ENCODE measurements around the gene RIOK3. TPM values are rescaled to one million over a fixed set of nuclear protein-coding genes. Genes with fewer than 3 reads are reported as not detected.

RIOK3 gene
- total and polyA plus RNA-seq, 2 donors from 2014 or later = 30.1 to 64.9 TPM

DNA sequence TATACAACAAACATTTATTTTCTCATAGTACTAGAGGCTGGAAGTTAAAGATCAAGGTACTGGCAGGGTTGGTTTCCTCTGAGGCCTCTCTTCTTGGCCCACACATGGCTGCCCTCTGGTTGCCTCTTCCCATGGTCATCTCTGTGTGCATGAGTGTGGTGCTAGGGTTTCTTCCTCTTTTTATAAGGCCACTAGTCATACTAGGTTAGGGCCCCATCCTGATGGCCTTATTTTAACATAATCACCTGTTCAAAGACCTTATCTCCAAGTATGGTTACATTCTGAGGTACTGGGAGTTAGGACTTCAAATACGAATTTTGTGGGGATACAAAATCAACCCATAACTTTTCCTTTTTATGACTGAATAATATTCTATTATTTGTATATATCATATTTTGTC, 4.8 kb upstream of the RIOK3 start:
- Histone ChIP-seq H3K9ac (ENCODE audit: low read length in 3 of 3) (no peak overlapping the region), H3K9me3 (ENCODE audit: control insufficient read depth in 2 of 3, insufficient read depth in 1 of 3, low read length in 3 of 3) (no peaks in the 10 kb centered on the region), H3K4me1 (ENCODE audit: control insufficient read depth in 2 of 3, insufficient read depth in 2 of 3, low read depth in 1 of 3, low read length in 3 of 3) (peaks cover 0 to 8% (median 0%) of the 10 kb centered on the region in 3 donors), H3K36me3 (ENCODE audit: control insufficient read depth in 2 of 3, insufficient read depth in 3 of 3, low read length in 3 of 3) (no peaks in the 10 kb centered on the region), H3K27ac (ENCODE audit: low read depth in 2 of 2, low read length in 2 of 2) (no peak overlapping the region), H3K4me3 (ENCODE audit: low read length in 3 of 3) (no peak overlapping the region), H3K27me3 (ENCODE audit: control insufficient read depth, insufficient read depth, low read length) (no peaks in the 10 kb centered on the region)
- intact Hi-C loops (cut with DNase I) = no loop called here
- FAIRE-seq = no peak
- TF ChIP-seq, protein P1, sequence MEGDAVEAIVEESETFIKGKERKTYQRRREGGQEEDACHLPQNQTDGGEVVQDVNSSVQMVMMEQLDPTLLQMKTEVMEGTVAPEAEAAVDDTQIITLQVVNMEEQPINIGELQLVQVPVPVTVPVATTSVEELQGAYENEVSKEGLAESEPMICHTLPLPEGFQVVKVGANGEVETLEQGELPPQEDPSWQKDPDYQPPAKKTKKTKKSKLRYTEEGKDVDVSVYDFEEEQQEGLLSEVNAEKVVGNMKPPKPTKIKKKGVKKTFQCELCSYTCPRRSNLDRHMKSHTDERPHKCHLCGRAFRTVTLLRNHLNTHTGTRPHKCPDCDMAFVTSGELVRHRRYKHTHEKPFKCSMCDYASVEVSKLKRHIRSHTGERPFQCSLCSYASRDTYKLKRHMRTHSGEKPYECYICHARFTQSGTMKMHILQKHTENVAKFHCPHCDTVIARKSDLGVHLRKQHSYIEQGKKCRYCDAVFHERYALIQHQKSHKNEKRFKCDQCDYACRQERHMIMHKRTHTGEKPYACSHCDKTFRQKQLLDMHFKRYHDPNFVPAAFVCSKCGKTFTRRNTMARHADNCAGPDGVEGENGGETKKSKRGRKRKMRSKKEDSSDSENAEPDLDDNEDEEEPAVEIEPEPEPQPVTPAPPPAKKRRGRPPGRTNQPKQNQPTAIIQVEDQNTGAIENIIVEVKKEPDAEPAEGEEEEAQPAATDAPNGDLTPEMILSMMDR (IDR thresholded peaks at IDR 0.05; ENCODE audit: borderline replicate concordance, extremely low read depth, insufficient read depth) = no peak
- no peak for DNase-seq

DNA sequence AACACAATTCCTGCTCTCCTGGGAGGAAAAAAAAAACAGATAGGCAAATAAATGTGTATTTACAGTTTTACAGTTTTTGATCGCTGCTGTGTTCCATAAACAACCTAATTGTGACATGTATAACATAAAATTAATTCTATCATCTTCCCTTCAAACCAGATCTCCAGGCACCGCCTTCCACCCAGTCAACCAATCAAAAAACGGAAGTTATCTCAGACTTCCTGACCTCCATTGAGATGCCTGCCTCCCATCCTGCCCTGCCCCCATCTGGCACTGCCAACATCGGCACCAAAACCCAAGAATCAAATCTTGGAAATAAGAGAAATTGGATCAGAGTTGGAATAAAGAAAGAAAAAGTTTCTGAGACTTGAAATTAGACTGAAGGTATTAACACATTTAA, 3.1 kb upstream of the RIOK3 start:
- intact Hi-C loops (cut with DNase I) = no loop called here
- no peak overlapping the region for H3K27ac ChIP-seq (ENCODE audit: low read depth in 2 of 2, low read length in 2 of 2)
- H3K9ac ChIP-seq (ENCODE audit: low read length in 3 of 3) = no peak overlapping the region
- no peak overlapping the region for H3K4me3 ChIP-seq (ENCODE audit: low read length in 3 of 3)
- peaks cover 0 to 8% (median 0%) of the 10 kb centered on the region in 3 donors for H3K4me1 ChIP-seq (ENCODE audit: control insufficient read depth in 2 of 3, insufficient read depth in 2 of 3, low read depth in 1 of 3, low read length in 3 of 3)
- FAIRE-seq (no peak), DNase-seq (no peak)
- H3K27me3 ChIP-seq (ENCODE audit: control insufficient read depth, insufficient read depth, low read length) = no peaks in the 10 kb centered on the region
- TF ChIP-seq, protein P1 (IDR thresholded peaks at IDR 0.05; ENCODE audit: borderline replicate concordance, extremely low read depth, insufficient read depth) = no peak
- H3K9me3 ChIP-seq (ENCODE audit: control insufficient read depth in 2 of 3, insufficient read depth in 1 of 3, low read length in 3 of 3) = no peaks in the 10 kb centered on the region
- no peaks in the 10 kb centered on the region for H3K36me3 ChIP-seq (ENCODE audit: control insufficient read depth in 2 of 3, insufficient read depth in 3 of 3, low read length in 3 of 3)

DNA sequence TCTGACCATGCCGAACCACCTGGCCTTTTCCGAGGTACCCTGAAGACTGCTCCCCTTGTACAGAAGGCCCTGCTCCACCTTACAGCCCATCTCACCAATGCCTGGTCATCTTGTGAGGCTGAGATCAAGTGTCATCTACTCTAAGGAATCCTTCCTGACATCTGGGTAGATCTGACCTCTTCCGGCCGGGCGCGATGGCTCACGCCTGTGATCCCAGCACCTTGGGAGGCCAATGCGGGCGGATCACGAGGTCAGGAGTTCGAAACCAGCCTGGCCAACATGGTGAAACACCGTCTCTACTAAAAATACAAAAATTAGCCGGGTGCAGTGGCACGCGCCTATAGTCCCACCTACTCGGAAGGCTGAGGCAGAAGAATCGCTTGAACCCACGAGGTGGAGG, 2.1 kb upstream of the RIOK3 start:
- Histone ChIP-seq H3K9me3 (ENCODE audit: control insufficient read depth in 2 of 3, insufficient read depth in 1 of 3, low read length in 3 of 3) (no peaks in the 10 kb centered on the region), H3K36me3 (ENCODE audit: control insufficient read depth in 2 of 3, insufficient read depth in 3 of 3, low read length in 3 of 3) (no peaks in the 10 kb centered on the region), H3K9ac (ENCODE audit: low read length in 3 of 3) (no peak overlapping the region), H3K4me3 (ENCODE audit: low read length in 3 of 3) (no peak overlapping the region), H3K4me1 (ENCODE audit: control insufficient read depth in 2 of 3, insufficient read depth in 2 of 3, low read depth in 1 of 3, low read length in 3 of 3) (peaks cover 0 to 8% (median 0%) of the 10 kb centered on the region in 3 donors), H3K27ac (ENCODE audit: low read depth in 2 of 2, low read length in 2 of 2) (no peak overlapping the region), H3K27me3 (ENCODE audit: control insufficient read depth, insufficient read depth, low read length) (no peaks in the 10 kb centered on the region)
- no peak for DNase-seq
- FAIRE-seq = no peak
- intact Hi-C loops (cut with DNase I) = no loop called here
- TF ChIP-seq, protein P1 (IDR thresholded peaks at IDR 0.05; ENCODE audit: borderline replicate concordance, extremely low read depth, insufficient read depth) = no peak

DNA sequence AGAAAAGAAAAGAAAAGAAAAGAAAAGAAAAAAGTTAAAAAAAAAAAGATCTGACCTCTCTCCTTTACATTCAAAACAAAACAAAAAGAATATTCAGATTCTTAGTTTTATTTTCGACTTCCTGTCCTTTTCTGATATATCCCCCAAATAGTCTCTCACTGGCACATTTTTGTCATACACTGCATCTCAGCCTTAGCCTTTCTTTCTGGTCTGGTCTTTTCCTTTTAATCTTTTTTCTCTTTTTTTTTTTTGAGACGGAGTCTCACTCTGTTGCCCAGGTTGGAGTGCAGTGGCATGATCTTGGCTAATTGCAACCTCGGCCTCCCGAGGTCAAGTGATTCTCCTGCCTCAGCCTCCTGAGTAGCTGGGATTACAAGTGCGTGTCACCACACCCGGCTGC, 1.6 kb upstream of the RIOK3 start:
- FAIRE-seq (no peak), DNase-seq (no peak)
- peaks cover 0 to 8% (median 0%) of the 10 kb centered on the region in 3 donors for H3K4me1 ChIP-seq (ENCODE audit: control insufficient read depth in 2 of 3, insufficient read depth in 2 of 3, low read depth in 1 of 3, low read length in 3 of 3)
- H3K27ac ChIP-seq (ENCODE audit: low read depth in 2 of 2, low read length in 2 of 2) = no peak overlapping the region
- TF ChIP-seq, protein P1 (IDR thresholded peaks at IDR 0.05; ENCODE audit: borderline replicate concordance, extremely low read depth, insufficient read depth) = no peak
- H3K9ac ChIP-seq (ENCODE audit: low read length in 3 of 3) = no peak overlapping the region
- H3K9me3 ChIP-seq (ENCODE audit: control insufficient read depth in 2 of 3, insufficient read depth in 1 of 3, low read length in 3 of 3) = no peaks in the 10 kb centered on the region
- H3K4me3 ChIP-seq (ENCODE audit: low read length in 3 of 3) = no peak overlapping the region
- intact Hi-C loops (cut with DNase I) = no loop called here
- no peaks in the 10 kb centered on the region for H3K36me3 ChIP-seq (ENCODE audit: control insufficient read depth in 2 of 3, insufficient read depth in 3 of 3, low read length in 3 of 3)
- no peaks in the 10 kb centered on the region for H3K27me3 ChIP-seq (ENCODE audit: control insufficient read depth, insufficient read depth, low read length)
